IPS DF 6.9 (cell line): Measurements from ENCODE around the gene RTN1.

Source experiments
- DNase-seq: peaks from one replicate; pipeline ENCODE4 v3.0.0-alpha.2; 2013; ENCODE audit warnings: low read depth, low spot score
- H3K27ac ChIP-seq: one replicate; pipeline ENCODE4 v1.5.1; 2013; ENCODE audit warnings: low read length, control low read depth
- H3K27me3 ChIP-seq: 2 replicates; pipeline ENCODE4 v1.6.1; 2013; ENCODE audit warnings: mild to moderate bottlenecking, low read length; ENCODE audit not compliant: control insufficient read depth, insufficient read depth
- H3K36me3 ChIP-seq: 2 replicates; pipeline ENCODE4 v1.6.1; 2013; ENCODE audit warnings: low read length; ENCODE audit not compliant: control insufficient read depth, insufficient read depth
- H3K4me1 ChIP-seq: 2 replicates; pipeline ENCODE4 v1.6.1; 2013; ENCODE audit warnings: low read length; ENCODE audit not compliant: control insufficient read depth, insufficient read depth
- H3K4me3 ChIP-seq: 2 replicates; pipeline ENCODE4 v1.5.1; 2013; ENCODE audit warnings: mild to moderate bottlenecking, low read length
- H3K9me3 ChIP-seq: 2 replicates; pipeline ENCODE4 v1.6.1; 2013; ENCODE audit warnings: low read length, inconsistent platforms; ENCODE audit not compliant: control insufficient read depth, insufficient read depth
- WGBS: extraction: QIAGEN DNeasy Blood & Tissue Kit; methylation state at CpG from one replicate; pipeline ENCODE4 v1.1.7; 2013; ENCODE audit warnings: mixed read lengths, missing lambda C conversion rate; ENCODE audit not compliant: insufficient read length, insufficient coverage; 5-methylcytosine and 5-hydroxymethylcytosine counted together

The RTN1 gene

DNA sequence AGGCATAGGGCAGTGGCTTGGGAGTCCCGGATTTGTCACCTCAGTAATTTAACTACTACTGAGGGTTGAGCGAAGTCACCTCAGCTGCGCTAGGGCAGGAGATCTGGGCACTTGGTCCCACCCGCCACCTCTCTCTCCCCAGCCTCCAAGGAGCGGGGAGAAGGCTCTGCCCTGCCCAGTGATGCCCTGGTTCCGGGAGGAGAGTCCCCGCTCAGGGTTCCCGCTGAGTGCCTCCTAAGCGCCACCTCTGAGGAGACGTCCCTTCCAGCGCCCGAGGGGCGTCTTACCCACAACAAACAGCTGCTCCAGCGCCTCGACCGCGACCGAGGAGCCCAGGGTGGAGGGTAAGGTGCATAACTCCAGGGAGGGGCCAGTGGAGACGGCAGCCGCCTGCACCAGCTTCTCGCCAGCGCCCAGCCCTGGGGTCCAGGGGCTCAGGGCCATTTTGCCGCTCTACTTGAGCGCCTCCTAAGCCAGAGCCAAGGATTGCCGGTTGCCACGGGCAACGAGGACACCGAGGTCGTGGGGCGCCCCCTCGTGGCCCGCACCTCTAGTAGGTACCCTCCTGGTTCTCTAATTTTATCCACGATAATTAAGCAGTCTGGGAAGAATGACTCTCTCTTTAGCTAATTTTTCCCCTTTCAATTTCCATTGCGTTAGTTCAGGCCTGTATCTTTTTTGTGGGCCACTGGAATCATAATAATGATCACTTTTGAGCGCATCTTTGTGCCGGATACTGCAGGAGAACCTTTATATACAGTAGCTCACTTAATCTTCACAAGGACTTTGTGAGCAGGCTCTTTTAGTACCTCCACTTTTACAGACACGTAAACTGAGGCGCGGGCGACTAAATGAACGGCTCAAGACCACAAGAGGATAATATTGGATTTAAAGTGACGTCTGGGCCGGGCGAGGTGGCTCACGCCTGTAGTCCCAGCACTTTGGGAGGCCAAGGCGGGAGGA is 294.0 kb downstream of the RTN1 start, which contains the start of gene CCDC175:
TSS of gene CCDC175 (minus strand) at position 481 of the 963 bp plus-strand sequence. CDS start at position 444, 37 bp downstream.
- WGBS: no CpG with 5 or more reads among the region's 46 CpGs
- no peaks in the 10 kb centered on the region for H3K4me1 ChIP-seq
- H3K27me3 ChIP-seq: no peaks in the 10 kb centered on the region
- DNase-seq: peak; percentile 87
- H3K9me3 ChIP-seq: no peaks in the 10 kb centered on the region
- no peaks in the 10 kb centered on the region for H3K36me3 ChIP-seq
- H3K27ac ChIP-seq: no peak within 1 kb of the TSS
- peak within 1 kb of the TSS; percentile 92 for H3K4me3 ChIP-seq

DNA sequence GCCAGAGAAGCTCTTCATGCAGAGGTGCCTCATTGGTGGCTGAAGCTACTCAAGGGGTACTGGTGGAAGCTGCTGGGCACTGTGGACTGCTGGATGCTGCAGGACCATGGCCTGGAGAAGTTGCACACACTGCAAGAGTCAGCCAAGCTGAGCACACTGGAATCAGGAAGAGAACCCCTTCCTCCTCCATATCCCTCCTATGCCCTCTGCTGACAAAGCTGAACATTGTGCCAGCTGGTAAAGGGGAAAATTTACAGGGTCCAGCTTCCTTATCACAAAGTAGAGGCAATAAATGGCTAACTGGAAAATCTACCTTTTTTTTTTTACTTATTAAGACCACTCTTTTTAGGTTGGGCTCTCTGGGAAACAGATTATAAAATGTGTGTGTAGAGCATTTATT is 300.5 kb downstream of the RTN1 start:
- DNase-seq: no peak
- Histone ChIP-seq H3K27ac (no peak overlapping the region), H3K9me3 (no peaks in the 10 kb centered on the region), H3K4me3 (no peak overlapping the region), H3K27me3 (no peaks in the 10 kb centered on the region), H3K36me3 (no peaks in the 10 kb centered on the region), H3K4me1 (peaks cover 1% of the 10 kb centered on the region; the same call in 1 of the 2 replicates)

DNA sequence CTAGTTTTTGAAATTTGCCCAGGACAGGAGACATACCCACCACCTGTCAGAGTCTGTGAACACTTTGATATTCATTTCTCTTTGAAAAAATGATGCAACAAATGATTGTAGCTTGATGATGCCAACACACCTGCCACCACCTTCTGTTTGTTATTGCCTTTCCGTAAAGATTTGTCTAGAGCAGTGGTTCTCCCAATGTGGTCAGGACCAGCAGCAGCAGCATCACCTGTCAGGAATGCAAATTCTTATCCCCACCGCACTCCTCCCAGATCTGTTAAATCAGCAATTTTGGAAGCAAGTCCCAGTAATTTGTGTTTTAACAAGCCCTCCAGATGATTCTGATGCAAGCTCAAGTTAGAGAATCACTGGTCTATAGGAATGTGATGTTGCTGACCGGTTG is 303.9 kb downstream of the RTN1 start:
- Histone ChIP-seq H3K27me3 (no peaks in the 10 kb centered on the region), H3K4me1 (peaks cover 1% of the 10 kb centered on the region; the same call in 1 of the 2 replicates), H3K36me3 (no peaks in the 10 kb centered on the region), H3K27ac (no peak overlapping the region), H3K9me3 (no peaks in the 10 kb centered on the region), H3K4me3 (no peak overlapping the region)
- DNase-seq: no peak
- WGBS: no CpG with 5 or more reads among the region's 3 CpGs

DNA sequence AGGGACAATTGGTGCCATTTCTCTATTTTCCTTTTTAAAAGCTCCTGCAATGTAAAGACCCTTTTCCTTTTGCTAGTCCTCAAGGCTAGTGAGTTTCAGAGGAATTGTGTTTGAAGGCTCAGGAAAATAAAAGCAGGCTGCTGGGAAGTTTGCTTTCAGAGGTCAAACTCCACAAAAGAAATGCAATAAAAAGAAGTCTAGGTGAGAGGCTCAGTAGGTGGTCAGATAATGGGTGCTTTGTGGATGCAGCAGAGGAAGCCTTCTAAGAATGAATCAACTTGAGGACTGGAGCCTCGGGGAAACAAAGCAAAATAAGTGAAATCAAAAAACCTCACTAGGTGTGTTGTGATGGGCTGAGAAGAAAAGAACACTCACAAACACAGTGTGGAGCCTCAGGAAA is 304.3 kb downstream of the RTN1 start:
- Histone ChIP-seq H3K4me1 (peaks cover 1% of the 10 kb centered on the region; the same call in 1 of the 2 replicates), H3K9me3 (no peaks in the 10 kb centered on the region), H3K27ac (no peak overlapping the region), H3K27me3 (no peaks in the 10 kb centered on the region), H3K36me3 (no peaks in the 10 kb centered on the region), H3K4me3 (no peak overlapping the region)
- DNase-seq: no peak
- no CpG with 5 or more reads among the region's 1 CpG for WGBS

DNA sequence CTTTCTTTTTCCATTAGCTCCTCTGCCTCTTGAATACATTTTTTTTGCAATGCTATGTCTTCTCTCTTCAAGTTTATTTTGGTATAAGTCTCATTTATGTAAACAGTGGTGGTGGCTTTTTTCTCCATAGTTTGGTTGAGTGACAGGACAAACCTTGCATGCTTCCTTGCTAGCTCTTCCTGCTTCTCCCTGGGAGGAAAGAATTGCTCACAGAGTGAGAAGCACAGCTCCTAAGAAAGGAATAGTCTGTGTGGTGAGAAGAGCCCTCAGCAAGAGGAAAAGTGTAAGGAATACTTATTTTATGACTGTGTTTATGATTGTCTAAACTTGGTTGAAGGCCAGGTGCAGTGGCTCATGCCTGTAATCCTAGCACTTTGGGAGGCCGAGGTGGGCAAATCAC is 305.5 kb downstream of the RTN1 start:
- no peaks in the 10 kb centered on the region for H3K36me3 ChIP-seq
- no peak overlapping the region for H3K27ac ChIP-seq
- H3K4me3 ChIP-seq: no peak overlapping the region
- no CpG with 5 or more reads among the region's 1 CpG for WGBS
- no peak for DNase-seq
- no peaks in the 10 kb centered on the region for H3K9me3 ChIP-seq
- H3K27me3 ChIP-seq: no peaks in the 10 kb centered on the region
- H3K4me1 ChIP-seq: peaks cover 1% of the 10 kb centered on the region; the same call in 1 of the 2 replicates

DNA sequence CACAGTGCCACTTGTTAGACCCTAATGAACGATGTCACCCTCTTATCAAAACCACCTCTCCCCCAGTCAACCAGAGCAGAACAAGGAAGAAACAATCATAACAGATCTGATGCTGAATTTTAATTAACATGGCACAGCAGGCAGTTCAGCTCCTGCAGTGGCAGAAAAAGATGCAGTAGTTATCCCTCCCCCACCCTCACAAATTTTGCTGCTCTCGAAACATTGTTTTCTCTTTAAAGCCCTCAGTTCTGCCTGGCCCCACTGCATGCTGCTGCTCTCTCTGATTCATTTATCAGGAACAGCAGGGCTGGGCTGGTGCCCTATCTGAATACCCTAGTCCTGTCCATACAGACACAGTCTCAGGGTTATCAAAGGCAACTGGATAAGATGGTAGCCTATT is 306.2 kb downstream of the RTN1 start:
- Histone ChIP-seq H3K36me3 (no peaks in the 10 kb centered on the region), H3K27ac (no peak overlapping the region), H3K27me3 (no peaks in the 10 kb centered on the region), H3K4me1 (peaks cover 1% of the 10 kb centered on the region; the same call in 1 of the 2 replicates), H3K4me3 (no peak overlapping the region), H3K9me3 (no peaks in the 10 kb centered on the region)
- no CpG with 5 or more reads among the region's 2 CpGs for WGBS
- no peak for DNase-seq

DNA sequence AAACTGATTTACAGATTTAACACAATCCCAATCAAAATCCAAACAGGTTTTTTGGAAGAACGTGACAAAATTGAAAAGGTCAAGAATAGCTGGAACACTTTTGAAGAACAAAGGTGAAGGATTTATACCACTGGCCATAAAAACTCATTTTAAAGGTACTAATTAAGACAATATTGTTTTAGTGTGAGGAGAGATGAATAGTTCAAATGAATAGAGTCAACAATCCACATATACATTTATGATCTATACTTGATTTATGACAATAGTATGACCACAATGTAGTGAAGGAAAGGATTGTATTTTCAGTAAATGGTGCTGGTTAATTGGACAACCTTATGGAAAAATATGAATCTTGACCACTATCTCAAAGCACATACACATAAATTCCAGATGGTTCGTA is 323.3 kb downstream of the RTN1 start:
- H3K36me3 ChIP-seq: no peaks in the 10 kb centered on the region
- H3K4me3 ChIP-seq: no peak overlapping the region
- no peaks in the 10 kb centered on the region for H3K4me1 ChIP-seq
- H3K9me3 ChIP-seq: no peaks in the 10 kb centered on the region
- no CpG with 5 or more reads among the region's 2 CpGs for WGBS
- H3K27me3 ChIP-seq: no peaks in the 10 kb centered on the region
- DNase-seq: no peak
- no peak overlapping the region for H3K27ac ChIP-seq
